AG09309 (cell line): Measurements from ENCODE around the gene EPHX1.

ENCODE experiments used
- DNase-seq: peaks from one replicate; pipeline ENCODE4 v3.0.0-alpha.2; 2010; ENCODE audit warnings: low read depth
- H3K4me3 ChIP-seq: 2 replicates; pipeline ENCODE4 v1.5.1; 2011; ENCODE audit warnings: mild to moderate bottlenecking, low read depth, low read length, moderate library complexity; ENCODE audit not compliant: control insufficient read depth
- TF ChIP-seq, protein P1 (sequence below): IDR thresholded peaks from 2 replicates; pipeline ENCODE4 v1.5.1; 2011; ENCODE audit warnings: mild to moderate bottlenecking, low read depth, low read length, inconsistent platforms; ENCODE audit not compliant: insufficient read depth, control insufficient read depth; ENCODE audit errors: missing control alignments

EPHX1 gene

DNA sequence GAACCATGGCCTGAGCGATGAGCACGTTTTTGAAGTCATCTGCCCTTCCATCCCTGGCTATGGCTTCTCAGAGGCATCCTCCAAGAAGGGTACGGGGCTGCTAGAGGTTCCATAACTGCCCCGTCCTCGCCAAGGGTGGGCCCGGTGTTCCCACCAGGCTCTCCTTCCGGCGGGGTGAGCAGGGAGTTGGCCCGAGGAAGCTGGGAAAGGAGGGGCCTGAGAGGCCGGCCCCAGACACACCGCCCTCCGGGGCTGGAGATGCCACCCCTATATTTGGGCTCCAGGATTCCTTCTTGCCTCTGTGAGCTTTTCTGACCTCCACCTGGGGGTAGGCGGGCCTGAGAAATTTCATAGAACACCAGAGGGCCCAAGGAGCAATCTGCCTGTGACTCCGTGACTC lies 28.9 kb downstream of the EPHX1 start:
- no peak for DNase-seq
- H3K4me3 ChIP-seq, result no peak overlapping the region
- TF ChIP-seq, protein P1, sequence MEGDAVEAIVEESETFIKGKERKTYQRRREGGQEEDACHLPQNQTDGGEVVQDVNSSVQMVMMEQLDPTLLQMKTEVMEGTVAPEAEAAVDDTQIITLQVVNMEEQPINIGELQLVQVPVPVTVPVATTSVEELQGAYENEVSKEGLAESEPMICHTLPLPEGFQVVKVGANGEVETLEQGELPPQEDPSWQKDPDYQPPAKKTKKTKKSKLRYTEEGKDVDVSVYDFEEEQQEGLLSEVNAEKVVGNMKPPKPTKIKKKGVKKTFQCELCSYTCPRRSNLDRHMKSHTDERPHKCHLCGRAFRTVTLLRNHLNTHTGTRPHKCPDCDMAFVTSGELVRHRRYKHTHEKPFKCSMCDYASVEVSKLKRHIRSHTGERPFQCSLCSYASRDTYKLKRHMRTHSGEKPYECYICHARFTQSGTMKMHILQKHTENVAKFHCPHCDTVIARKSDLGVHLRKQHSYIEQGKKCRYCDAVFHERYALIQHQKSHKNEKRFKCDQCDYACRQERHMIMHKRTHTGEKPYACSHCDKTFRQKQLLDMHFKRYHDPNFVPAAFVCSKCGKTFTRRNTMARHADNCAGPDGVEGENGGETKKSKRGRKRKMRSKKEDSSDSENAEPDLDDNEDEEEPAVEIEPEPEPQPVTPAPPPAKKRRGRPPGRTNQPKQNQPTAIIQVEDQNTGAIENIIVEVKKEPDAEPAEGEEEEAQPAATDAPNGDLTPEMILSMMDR, result no peak

DNA sequence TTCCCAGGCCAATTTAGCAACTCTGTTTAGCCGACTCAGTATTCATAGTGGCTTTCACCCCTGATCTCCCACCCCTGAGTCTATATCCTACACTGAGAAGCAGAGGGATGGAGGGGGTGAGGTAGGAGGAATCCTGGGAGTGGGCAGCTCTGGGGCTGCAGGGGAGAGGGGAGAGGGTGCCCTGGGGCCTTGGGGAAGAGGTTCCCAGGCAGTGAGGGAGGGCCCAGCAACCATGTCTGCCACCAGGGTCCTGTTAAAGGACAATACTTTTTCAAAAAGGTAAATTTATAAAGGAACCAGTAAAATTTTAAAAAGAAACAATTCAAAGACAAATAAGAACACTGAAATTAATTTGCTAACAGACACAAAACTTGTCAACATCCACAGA lies 30.3 kb downstream of the EPHX1 start:
- H3K4me3 ChIP-seq, result no peak overlapping the region
- TF ChIP-seq, protein P1, result no peak
- no peak for DNase-seq

DNA sequence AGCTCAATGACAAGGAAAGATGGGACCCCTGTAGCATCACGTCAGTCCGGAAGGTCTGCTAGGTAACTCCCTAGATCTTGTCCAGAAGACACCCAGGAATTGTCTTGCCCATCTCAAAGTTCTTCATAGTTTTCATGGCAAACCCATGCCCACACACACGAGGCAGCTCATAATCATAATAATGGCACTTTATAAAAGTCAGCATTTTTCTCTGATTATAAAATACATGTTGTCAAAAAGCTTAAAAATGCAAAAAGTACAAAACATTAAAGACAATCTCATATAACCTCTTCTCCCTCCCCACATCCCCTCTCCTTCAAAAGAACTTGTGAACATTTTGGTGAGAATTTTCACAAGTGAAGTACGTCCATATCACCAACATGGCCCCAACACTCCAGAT lies 30.8 kb downstream of the EPHX1 start:
- H3K4me3 ChIP-seq, result no peak overlapping the region
- DNase-seq, result no peak
- TF ChIP-seq, protein P1, result no peak

DNA sequence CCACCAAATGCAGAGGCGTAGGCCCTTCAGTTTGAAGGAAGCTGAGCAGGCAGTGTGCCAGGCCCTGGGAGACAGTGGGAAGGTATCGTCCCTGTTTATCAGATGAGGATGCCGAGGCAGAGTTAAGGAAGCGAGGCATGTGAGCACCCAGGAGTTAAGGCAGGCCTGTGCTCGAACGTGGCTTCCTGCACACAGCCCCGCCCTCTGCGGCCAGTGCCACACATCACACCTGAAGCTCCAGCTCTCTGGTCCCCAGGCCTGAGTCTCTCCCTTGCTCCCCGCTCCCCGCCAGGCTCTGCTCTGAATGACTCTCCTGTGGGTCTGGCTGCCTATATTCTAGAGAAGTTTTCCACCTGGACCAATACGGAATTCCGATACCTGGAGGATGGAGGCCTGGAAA lies 32.1 kb downstream of the EPHX1 start:
- DNase-seq, result no peak
- H3K4me3 ChIP-seq, result no peak overlapping the region
- TF ChIP-seq, protein P1, result no peak

DNA sequence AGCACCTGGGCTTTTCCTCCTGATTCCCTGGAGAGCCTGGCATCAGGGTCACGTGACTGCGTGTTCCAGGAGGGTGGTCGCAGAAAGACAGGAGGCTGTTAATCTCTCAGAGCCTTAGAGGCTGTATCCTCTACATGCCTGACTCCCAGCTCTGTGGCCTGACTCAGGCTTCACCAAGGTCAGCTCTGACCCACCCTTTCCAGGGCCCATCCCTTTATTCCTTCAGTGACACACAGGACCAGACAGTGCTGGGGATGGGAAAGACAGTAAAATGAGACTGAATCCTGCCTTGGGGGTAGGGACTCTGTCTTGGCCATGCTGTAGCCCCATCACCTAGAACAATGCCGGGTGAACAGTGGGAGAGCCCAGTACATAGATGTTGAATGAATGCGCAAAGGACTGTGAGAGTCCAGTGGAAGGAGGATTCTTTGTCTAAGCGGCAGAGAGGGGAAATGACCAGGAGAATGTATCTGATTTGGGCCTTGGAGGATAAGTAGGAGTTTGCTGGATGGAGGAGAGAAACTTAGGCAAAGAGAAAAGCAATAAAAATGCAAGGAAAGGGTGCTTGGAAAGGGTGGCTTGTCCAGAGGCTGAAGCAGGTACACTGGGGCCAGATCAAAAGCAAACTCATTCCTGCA lies 33.0 kb downstream of the EPHX1 start:
- no peak overlapping the region for H3K4me3 ChIP-seq
- no peak for DNase-seq
- TF ChIP-seq, protein P1, result no peak

DNA sequence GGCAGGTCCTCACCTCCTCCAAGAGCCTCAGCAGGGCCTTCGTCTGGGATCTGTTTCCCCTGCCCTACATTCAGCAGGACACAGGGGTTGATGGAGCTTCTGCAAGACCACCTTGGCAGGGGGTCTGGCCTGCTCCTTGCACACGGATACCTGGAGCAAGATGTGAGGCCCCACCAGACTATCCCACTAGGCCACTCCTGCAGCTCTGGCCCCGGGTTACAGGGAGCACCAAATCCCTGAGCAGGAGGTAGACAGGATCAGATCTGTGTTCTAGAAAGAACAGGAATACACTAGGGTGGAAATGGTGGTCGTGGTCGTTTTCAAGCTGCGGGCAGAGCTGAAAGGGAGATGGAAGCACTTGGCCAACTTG lies 33.5 kb downstream of the EPHX1 start:
- TF ChIP-seq, protein P1, result no peak
- no peak overlapping the region for H3K4me3 ChIP-seq
- no peak for DNase-seq
